Endothelial cell of umbilical vein (primary cell): ENCODE measurements around the gene EGF. TPM values are rescaled to one million over a fixed set of nuclear protein-coding genes. Genes with fewer than 3 reads are reported as not detected.

ENCODE experiments used
- BruUV-seq: library from RNA; stranded (reverse); fragments of 400-500 nt; replicated peaks from 2 replicates; lab custom pipeline; 2021; lab: Mats Ljungman, UMichigan
- CTCF ChIA-PET: fragments of 300-600, 350-600 bp; sonication (Branson Sonifier 250); formaldehyde crosslinking; loops from one replicate; lab custom pipeline; 2021; ENCODE audit warnings: antibody characterized with exemption, inconsistent platforms; lab: Charles Lee
- POLR2A ChIA-PET: fragments of 300-600, 350-600 bp; sonication (Branson Sonifier 250); formaldehyde crosslinking; loops from one replicate; lab custom pipeline; 2021; ENCODE audit warnings: antibody characterized with exemption, inconsistent platforms; lab: Charles Lee
- DNase-seq: peaks from one replicate; pipeline ENCODE4 v3.0.0-alpha.2; 2011; ENCODE audit warnings: low read depth, low spot score
- FAIRE-seq: peaks from 2 replicates; lab custom pipeline; 2011; peaks lifted over from hg19 to GRCh38; lab: Jason Lieb, UNC
- H2AFZ ChIP-seq: 2 replicates; pipeline ENCODE4 v1.6.0; 2012; ENCODE audit warnings: low read depth, low read length, control low read depth, inconsistent platforms
- H3K27ac ChIP-seq: 2 replicates; pipeline ENCODE4 v1.5.1; 2011; ENCODE audit warnings: low read depth, mild to moderate bottlenecking, control low read depth, low read length, moderate library complexity; ENCODE audit not compliant: insufficient read depth
- H3K27me3 ChIP-seq, 2 experiments: 2 replicates each; pipeline versions ENCODE4 v1.6.0 to v1.6.1; 2011; ENCODE audit warnings: low read length in 2 of 2, mixed read lengths in 1 of 2; ENCODE audit not compliant: control insufficient read depth in 2 of 2, insufficient read depth in 2 of 2
- H3K36me3 ChIP-seq, 2 experiments: 2 replicates in 1 of 2; 3 replicates in 1 of 2; pipeline ENCODE4 v1.5.1; 2011; ENCODE audit warnings: low read length in 2 of 2, mild to moderate bottlenecking in 1 of 2, moderate library complexity in 1 of 2; ENCODE audit not compliant: control insufficient read depth in 2 of 2, insufficient read depth in 2 of 2; ENCODE audit errors: extremely low read depth in 1 of 2
- H3K4me1 ChIP-seq: 3 replicates; pipeline ENCODE4 v1.5.1; 2011; ENCODE audit warnings: mild to moderate bottlenecking, low read length; ENCODE audit not compliant: control insufficient read depth, insufficient read depth; ENCODE audit errors: extremely low read depth
- H3K4me2 ChIP-seq: 2 replicates; pipeline ENCODE4 v1.6.1; 2011; ENCODE audit warnings: low read length, control low read depth, mixed read lengths; ENCODE audit not compliant: insufficient read depth
- H3K4me3 ChIP-seq, 3 experiments: fragments of 200-600 bp in 1 of 3; sonication (generic), shearing (Covaris generic) in 1 of 3; replicated peaks in 1 of 3; 2 replicates each; pipeline ENCODE4 v1.5.1; 2011 to 2016; ENCODE audit warnings: control low read depth in 3 of 3, low read length in 3 of 3, mild to moderate bottlenecking in 2 of 3, inconsistent platforms in 1 of 3, low read depth in 1 of 3, moderate library complexity in 1 of 3; ENCODE audit not compliant: insufficient read depth in 1 of 3
- H3K79me2 ChIP-seq: 2 replicates; pipeline ENCODE4 v1.6.0; 2012; ENCODE audit warnings: low read length, inconsistent platforms; ENCODE audit not compliant: control insufficient read depth, insufficient read depth
- H3K9ac ChIP-seq: replicated peaks from 2 replicates; pipeline ENCODE3; 2011; ENCODE audit warnings: low read length, control low read depth; ENCODE audit not compliant: insufficient read depth; ENCODE audit errors: extremely low read depth
- H3K9me1 ChIP-seq: replicated peaks from 3 replicates; pipeline ENCODE4 v1.6.0; 2011; ENCODE audit warnings: mild to moderate bottlenecking, low read length; ENCODE audit not compliant: control insufficient read depth, insufficient read depth; ENCODE audit errors: extremely low read depth
- H3K9me3 ChIP-seq: replicated peaks from 2 replicates; pipeline ENCODE4 v1.5.1; 2012; ENCODE audit warnings: low read length, inconsistent platforms; ENCODE audit not compliant: control insufficient read depth, insufficient read depth
- H4K20me1 ChIP-seq: replicated peaks from 2 replicates; pipeline ENCODE3; 2011; ENCODE audit warnings: mild to moderate bottlenecking, low read length; ENCODE audit not compliant: control insufficient read depth, insufficient read depth; ENCODE audit errors: extremely low read depth
- CTCF ChIP-seq, 2 donors: IDR thresholded peaks; 1 replicate in 1 of 2; 2 replicates in 1 of 2; pipeline ENCODE4 v1.5.1; 2011; ENCODE audit warnings: low read length in 2 of 2, mild to moderate bottlenecking in 2 of 2, moderate library complexity in 2 of 2, control low read depth in 1 of 2, inconsistent platforms in 1 of 2, low read depth in 1 of 2; ENCODE audit not compliant: insufficient read depth in 1 of 2; ENCODE audit errors: extremely low read depth in 1 of 2
- EZH2 ChIP-seq: IDR thresholded peaks from 2 replicates; pipeline ENCODE4 v1.6.1; 2012; ENCODE audit warnings: borderline replicate concordance, low read depth, mild to moderate bottlenecking, moderate library complexity, low read length, inconsistent platforms; ENCODE audit not compliant: severe bottlenecking
- FOS ChIP-seq: IDR thresholded peaks from 2 replicates; pipeline ENCODE4 v1.6.1; 2011; ENCODE audit warnings: mild to moderate bottlenecking, low read length, moderate library complexity, borderline replicate concordance; ENCODE audit not compliant: insufficient read depth
- GATA2 ChIP-seq: IDR thresholded peaks from 2 replicates; pipeline ENCODE4 v1.7.0; 2011; ENCODE audit warnings: low read depth, mild to moderate bottlenecking, moderate library complexity, mixed read lengths, low read length; ENCODE audit not compliant: insufficient read length, insufficient read depth
- JUN ChIP-seq: IDR thresholded peaks from 2 replicates; pipeline ENCODE4 v1.6.1; 2011; ENCODE audit warnings: borderline replicate concordance, low read depth; ENCODE audit not compliant: insufficient read length, insufficient read depth
- MAX ChIP-seq: IDR thresholded peaks from 2 replicates; pipeline ENCODE4 v1.6.1; 2011; ENCODE audit not compliant: insufficient read depth, insufficient read length
- MYC ChIP-seq: IDR thresholded peaks from one replicate; pipeline ENCODE4 v1.6.1; 2011; ENCODE audit warnings: mild to moderate bottlenecking, low read depth, low read length
- POLR2A ChIP-seq: IDR thresholded peaks from 2 replicates; pipeline ENCODE4 v1.6.1; 2012; ENCODE audit warnings: low read depth, mild to moderate bottlenecking, control low read depth, low read length
- POLR2AphosphoS5 ChIP-seq: IDR thresholded peaks from 2 replicates; pipeline ENCODE4 v1.6.1; 2012; ENCODE audit warnings: low read depth, mild to moderate bottlenecking, control low read depth, low read length, moderate library complexity; ENCODE audit not compliant: insufficient read depth
- dilution Hi-C: fragments of 300-500 bp; cut with MboI; formaldehyde crosslinking; loops from one replicate; pipeline ENCODE4 v1.15.0; 2019; ENCODE audit warnings: low sequenced_read_pairs; ENCODE audit not compliant: extremely low pct_ligation_motif_present
- intact Hi-C: fragments of 100-400 bp; cut with micrococcal nuclease; formaldehyde crosslinking; loops from one replicate; pipeline ENCODE4 v1.10.0; 2022
- polyA plus RNA-seq, 4 experiments: library from polyadenylated mRNA; depleted of rRNA in 3 of 4; stranded (reverse) in 3 of 4; unstranded in 1 of 4; fragments of >200 nt; gene quantifications; 2 replicates each; pipeline versions ENCODE4 v1.2.1 to v1.2.3, GENCODE V29; 2011 to 2012; ENCODE audit warnings: missing spikeins in 1 of 4
- total RNA-seq: library from RNA; stranded (reverse); gene quantifications from 2 replicates; pipeline ENCODE4 v1.2.3, GENCODE V29; 2021

The EGF gene
- total and polyA plus RNA-seq, 2 donors (not counting 3 experiments of a cell fraction or from before 2014, with no cell fraction given), result not detected

GRCh38 chr4:109944591-109944990 is 31.9 kb downstream of the EGF start:
- no peaks in the 10 kb centered on the region for H4K20me1 ChIP-seq
- no peaks in the 10 kb centered on the region for H3K36me3 ChIP-seq
- no peak for TF ChIP-seq GATA2
- H3K9me3 ChIP-seq, result no peaks in the 10 kb centered on the region
- no peaks in the 10 kb centered on the region for H3K4me1 ChIP-seq
- dilution Hi-C loops, result no loop called here
- FAIRE-seq, result no peak
- intact Hi-C loops, result no loop called here
- POLR2A ChIA-PET, result no interaction called here
- no TSS peak for BruUV-seq
- DNase-seq, result no peak
- no peaks in the 10 kb centered on the region for H3K27me3 ChIP-seq
- H3K27ac ChIP-seq, result no peak overlapping the region
- CTCF ChIA-PET, result interaction anchor here (0.6 kb wide), 1 partner anchor 9 kb away, joined by 3 read pairs; no protein-coding TSS in a partner anchor
- no peak overlapping the region for H3K9ac ChIP-seq
- no peak overlapping the region for H3K4me2 ChIP-seq
- no peaks in the 10 kb centered on the region for H3K79me2 ChIP-seq
- no peak overlapping the region for H3K4me3 ChIP-seq
- H2AFZ ChIP-seq, result no peak overlapping the region
- H3K9me1 ChIP-seq, result no peaks in the 10 kb centered on the region

DNA sequence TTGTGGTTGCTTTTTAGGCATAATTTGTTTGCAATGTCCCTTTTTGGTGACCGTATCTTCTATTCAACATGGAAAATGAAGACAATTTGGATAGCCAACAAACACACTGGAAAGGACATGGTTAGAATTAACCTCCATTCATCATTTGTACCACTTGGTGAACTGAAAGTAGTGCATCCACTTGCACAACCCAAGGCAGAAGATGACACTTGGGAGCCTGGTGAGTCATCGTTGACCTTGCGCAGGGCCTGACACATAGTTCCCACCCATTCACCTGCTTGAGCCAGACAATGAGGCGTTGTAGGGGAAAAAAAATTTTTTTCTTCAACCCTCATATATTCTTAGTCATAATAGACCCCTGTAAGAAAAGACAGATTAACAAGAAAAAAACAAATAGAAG is 32.4 kb downstream of the EGF start:
- Histone ChIP-seq H4K20me1 (no peaks in the 10 kb centered on the region), H3K9me3 (no peaks in the 10 kb centered on the region), H3K4me2 (no peak overlapping the region), H3K79me2 (no peaks in the 10 kb centered on the region), H3K27me3 (no peaks in the 10 kb centered on the region), H3K4me3 (no peak overlapping the region), H3K4me1 (no peaks in the 10 kb centered on the region), H3K9me1 (no peaks in the 10 kb centered on the region), H2AFZ (no peak overlapping the region), H3K9ac (no peak overlapping the region), H3K36me3 (no peaks in the 10 kb centered on the region), H3K27ac (no peak overlapping the region)
- dilution Hi-C loops, result no loop called here
- TF ChIP-seq MAX (no peak), POLR2A (no peak), POLR2AphosphoS5 (no peak), MYC (no peak), JUN (no peak), FOS (no peak), CTCF (IDR thresholded peaks at IDR 0.05; ENCODE audit: extremely low read depth in 1 of 2, insufficient read depth in 1 of 2, low read depth in 1 of 2, low read length in 2 of 2) (no peak), GATA2 (no peak), EZH2 (no peak)
- intact Hi-C loops, result no loop called here
- BruUV-seq, result no TSS peak
- CTCF ChIA-PET, result interaction anchor here (0.6 kb wide), 1 partner anchor 8 kb away, joined by 3 read pairs; no protein-coding TSS in a partner anchor
- no peak for DNase-seq
- POLR2A ChIA-PET, result no interaction called here
- FAIRE-seq, result no peak
